ENCODE data around the gene ZNF445.

GRCh38 chr3:44495636-44496415, 18.4 kb upstream of the ZNF445 start:
- TF ChIP-seq, protein P1, sequence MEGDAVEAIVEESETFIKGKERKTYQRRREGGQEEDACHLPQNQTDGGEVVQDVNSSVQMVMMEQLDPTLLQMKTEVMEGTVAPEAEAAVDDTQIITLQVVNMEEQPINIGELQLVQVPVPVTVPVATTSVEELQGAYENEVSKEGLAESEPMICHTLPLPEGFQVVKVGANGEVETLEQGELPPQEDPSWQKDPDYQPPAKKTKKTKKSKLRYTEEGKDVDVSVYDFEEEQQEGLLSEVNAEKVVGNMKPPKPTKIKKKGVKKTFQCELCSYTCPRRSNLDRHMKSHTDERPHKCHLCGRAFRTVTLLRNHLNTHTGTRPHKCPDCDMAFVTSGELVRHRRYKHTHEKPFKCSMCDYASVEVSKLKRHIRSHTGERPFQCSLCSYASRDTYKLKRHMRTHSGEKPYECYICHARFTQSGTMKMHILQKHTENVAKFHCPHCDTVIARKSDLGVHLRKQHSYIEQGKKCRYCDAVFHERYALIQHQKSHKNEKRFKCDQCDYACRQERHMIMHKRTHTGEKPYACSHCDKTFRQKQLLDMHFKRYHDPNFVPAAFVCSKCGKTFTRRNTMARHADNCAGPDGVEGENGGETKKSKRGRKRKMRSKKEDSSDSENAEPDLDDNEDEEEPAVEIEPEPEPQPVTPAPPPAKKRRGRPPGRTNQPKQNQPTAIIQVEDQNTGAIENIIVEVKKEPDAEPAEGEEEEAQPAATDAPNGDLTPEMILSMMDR (IDR thresholded peaks at IDR 0.05) = no peak
- TF ChIP-seq POLR2AphosphoS5 (IDR thresholded peaks at IDR 0.05; ENCODE audit: low read depth, low read length) = no peak
- TF ChIP-seq, protein P2, sequence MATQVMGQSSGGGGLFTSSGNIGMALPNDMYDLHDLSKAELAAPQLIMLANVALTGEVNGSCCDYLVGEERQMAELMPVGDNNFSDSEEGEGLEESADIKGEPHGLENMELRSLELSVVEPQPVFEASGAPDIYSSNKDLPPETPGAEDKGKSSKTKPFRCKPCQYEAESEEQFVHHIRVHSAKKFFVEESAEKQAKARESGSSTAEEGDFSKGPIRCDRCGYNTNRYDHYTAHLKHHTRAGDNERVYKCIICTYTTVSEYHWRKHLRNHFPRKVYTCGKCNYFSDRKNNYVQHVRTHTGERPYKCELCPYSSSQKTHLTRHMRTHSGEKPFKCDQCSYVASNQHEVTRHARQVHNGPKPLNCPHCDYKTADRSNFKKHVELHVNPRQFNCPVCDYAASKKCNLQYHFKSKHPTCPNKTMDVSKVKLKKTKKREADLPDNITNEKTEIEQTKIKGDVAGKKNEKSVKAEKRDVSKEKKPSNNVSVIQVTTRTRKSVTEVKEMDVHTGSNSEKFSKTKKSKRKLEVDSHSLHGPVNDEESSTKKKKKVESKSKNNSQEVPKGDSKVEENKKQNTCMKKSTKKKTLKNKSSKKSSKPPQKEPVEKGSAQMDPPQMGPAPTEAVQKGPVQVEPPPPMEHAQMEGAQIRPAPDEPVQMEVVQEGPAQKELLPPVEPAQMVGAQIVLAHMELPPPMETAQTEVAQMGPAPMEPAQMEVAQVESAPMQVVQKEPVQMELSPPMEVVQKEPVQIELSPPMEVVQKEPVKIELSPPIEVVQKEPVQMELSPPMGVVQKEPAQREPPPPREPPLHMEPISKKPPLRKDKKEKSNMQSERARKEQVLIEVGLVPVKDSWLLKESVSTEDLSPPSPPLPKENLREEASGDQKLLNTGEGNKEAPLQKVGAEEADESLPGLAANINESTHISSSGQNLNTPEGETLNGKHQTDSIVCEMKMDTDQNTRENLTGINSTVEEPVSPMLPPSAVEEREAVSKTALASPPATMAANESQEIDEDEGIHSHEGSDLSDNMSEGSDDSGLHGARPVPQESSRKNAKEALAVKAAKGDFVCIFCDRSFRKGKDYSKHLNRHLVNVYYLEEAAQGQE (IDR thresholded peaks at IDR 0.05; ENCODE audit: insufficient read depth in 1 of 2, low read depth in 2 of 2, low read length in 1 of 2) = no peak

All from Panc1 (cell line).